ENCODE results near the gene IFI16. TPM values are rescaled to one million over a fixed set of nuclear protein-coding genes. Genes with fewer than 3 reads are reported as not detected.

IFI16 gene
- total and polyA plus RNA-seq, 12 donors, result 39.4 to 130 (median 95.3) TPM

- WGBS, 4 donors, result 69 to 78% (median 75%) methylated on average over 6 of the region's 6 CpGs
- no peaks in the 10 kb centered on the region for H3K4me1 ChIP-seq (replicated peaks in 1 of 2)
- no peaks in the 10 kb centered on the region for H3K27me3 ChIP-seq
- no peaks in the 10 kb centered on the region for H3K36me3 ChIP-seq (replicated peaks in 1 of 2)
- no peak for TF ChIP-seq POLR2A (IDR thresholded peaks at IDR 0.05)
- TF ChIP-seq, protein P1, sequence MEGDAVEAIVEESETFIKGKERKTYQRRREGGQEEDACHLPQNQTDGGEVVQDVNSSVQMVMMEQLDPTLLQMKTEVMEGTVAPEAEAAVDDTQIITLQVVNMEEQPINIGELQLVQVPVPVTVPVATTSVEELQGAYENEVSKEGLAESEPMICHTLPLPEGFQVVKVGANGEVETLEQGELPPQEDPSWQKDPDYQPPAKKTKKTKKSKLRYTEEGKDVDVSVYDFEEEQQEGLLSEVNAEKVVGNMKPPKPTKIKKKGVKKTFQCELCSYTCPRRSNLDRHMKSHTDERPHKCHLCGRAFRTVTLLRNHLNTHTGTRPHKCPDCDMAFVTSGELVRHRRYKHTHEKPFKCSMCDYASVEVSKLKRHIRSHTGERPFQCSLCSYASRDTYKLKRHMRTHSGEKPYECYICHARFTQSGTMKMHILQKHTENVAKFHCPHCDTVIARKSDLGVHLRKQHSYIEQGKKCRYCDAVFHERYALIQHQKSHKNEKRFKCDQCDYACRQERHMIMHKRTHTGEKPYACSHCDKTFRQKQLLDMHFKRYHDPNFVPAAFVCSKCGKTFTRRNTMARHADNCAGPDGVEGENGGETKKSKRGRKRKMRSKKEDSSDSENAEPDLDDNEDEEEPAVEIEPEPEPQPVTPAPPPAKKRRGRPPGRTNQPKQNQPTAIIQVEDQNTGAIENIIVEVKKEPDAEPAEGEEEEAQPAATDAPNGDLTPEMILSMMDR (IDR thresholded peaks at IDR 0.05), result no peak
- H3K9me3 ChIP-seq (replicated peaks in 1 of 3), result no peaks in the 10 kb centered on the region
- intact Hi-C loops (cut with DNase I), result no loop called here
- no peak overlapping the region for H3K27ac ChIP-seq
- no peak overlapping the region for H3K4me3 ChIP-seq
- DNase-seq, result no peak
Observed at GRCh38 chr1:159088546-159089183, 79.0 kb downstream of the IFI16 start.

DNA sequence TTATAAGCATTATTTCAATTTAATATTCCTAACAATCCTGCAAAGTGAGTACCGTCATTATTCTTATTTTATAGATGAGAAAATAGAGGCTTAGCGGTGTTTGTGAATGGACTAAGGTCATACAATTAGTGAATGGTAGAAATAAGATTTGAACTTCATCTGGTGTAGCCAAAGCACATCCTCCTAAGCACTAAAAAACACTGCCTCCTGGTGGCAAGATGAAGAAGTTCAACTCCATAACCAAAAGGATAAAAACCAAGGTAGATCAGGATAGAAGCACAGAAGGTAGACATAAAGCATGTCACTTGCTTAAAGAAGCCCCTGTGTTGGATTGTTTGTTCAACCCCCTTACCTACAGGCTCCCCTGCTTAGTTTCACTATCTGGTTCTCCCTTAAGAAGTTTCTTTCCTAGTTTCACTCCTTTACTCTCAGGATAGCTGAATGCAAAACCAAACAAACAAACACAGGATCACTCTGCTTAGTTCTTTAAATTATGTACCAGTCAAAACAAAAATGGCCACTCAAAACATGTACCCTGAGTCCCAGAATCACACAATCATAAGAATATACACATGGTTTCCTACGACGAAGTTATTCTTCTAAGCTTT lies 79.6 kb downstream of the IFI16 start:
- 88 to 93% (median 91%) methylated on average over 4 of the region's 4 CpGs for WGBS, 4 donors
- intact Hi-C loops (cut with DNase I), result no loop called here
- DNase-seq, result no peak
- no peaks in the 10 kb centered on the region for H3K27me3 ChIP-seq
- no peaks in the 10 kb centered on the region for H3K36me3 ChIP-seq (replicated peaks in 1 of 2)
- H3K4me3 ChIP-seq, result no peak overlapping the region
- H3K4me1 ChIP-seq (replicated peaks in 1 of 2), result no peaks in the 10 kb centered on the region
- H3K9me3 ChIP-seq (replicated peaks in 1 of 3), result no peaks in the 10 kb centered on the region
- no peak for TF ChIP-seq POLR2A (IDR thresholded peaks at IDR 0.05)
- TF ChIP-seq, protein P1 (IDR thresholded peaks at IDR 0.05), result peak in 4 of 6 experiments; percentile 26 to 52 (median 36)
- no peak overlapping the region for H3K27ac ChIP-seq

DNA sequence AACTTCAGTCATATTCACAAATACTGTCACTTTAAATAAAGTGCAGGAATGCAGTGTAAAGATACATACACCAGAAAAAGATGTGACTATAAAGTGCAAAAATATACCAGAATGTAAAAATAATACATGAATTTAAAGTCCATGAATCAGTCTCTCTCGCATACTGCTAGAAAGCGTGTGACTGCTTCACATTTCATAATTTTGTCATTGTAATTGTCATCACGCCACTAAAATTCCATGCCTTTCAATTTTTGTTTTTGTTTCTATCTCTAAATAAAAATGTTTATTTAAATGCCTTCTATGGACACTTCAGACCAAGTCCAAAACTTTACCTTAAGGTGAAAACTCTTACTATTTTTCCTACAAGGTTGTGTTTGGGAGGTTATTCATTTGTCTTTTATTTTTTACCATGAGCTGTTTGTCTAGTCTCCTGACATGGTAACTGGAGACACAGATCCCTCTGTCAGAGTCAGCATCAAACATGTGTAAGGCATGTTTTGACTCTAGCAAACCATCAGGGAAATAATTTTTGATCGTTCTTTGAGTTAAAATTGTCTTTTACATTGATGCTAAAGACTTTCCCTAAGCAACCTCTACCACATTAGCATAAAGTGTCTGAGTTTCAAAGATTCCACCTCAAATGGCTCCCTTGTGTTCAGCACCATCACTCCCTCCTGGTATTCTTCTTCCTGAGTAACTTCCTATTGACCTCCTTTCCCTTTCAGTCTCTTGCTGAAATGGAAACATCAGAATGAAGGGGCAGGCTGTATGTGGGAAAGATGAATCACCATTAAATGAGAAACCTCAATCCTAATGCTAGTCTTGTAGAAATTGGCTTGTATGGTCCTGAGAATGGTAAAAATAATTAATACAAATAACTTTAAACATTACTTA lies 80.8 kb downstream of the IFI16 start:
- Histone ChIP-seq H3K27me3 (no peaks in the 10 kb centered on the region), H3K27ac (no peak overlapping the region), H3K9me3 (replicated peaks in 1 of 3) (no peaks in the 10 kb centered on the region), H3K36me3 (replicated peaks in 1 of 2) (no peaks in the 10 kb centered on the region), H3K4me1 (replicated peaks in 1 of 2) (no peaks in the 10 kb centered on the region), H3K4me3 (no peak overlapping the region)
- intact Hi-C loops (cut with DNase I), result no loop called here
- DNase-seq, result no peak
- WGBS, 4 donors, result 83 to 90% (median 87%) methylated on average over 4 of the region's 4 CpGs
- no peak for TF ChIP-seq POLR2A (IDR thresholded peaks at IDR 0.05)
- TF ChIP-seq, protein P1 (IDR thresholded peaks at IDR 0.05), result no peak

GRCh38 chr1:159091180-159091560 lies 81.5 kb downstream of the IFI16 start:
- Histone ChIP-seq H3K36me3 (replicated peaks in 1 of 2) (no peaks in the 10 kb centered on the region), H3K4me3 (no peak overlapping the region), H3K9me3 (replicated peaks in 1 of 3) (no peaks in the 10 kb centered on the region), H3K27ac (no peak overlapping the region), H3K27me3 (no peaks in the 10 kb centered on the region), H3K4me1 (replicated peaks in 1 of 2) (no peaks in the 10 kb centered on the region)
- no peak for DNase-seq
- 77 to 88% (median 84%) methylated on average over 2 of the region's 2 CpGs for WGBS, 4 donors
- intact Hi-C loops (cut with DNase I), result no loop called here
- TF ChIP-seq, protein P1 (IDR thresholded peaks at IDR 0.05), result no peak
- TF ChIP-seq POLR2A (IDR thresholded peaks at IDR 0.05), result no peak

Data from adrenal gland (tissue), 12 donors.